ENCODE results near the gene FBXO4. TPM values are rescaled to one million over a fixed set of nuclear protein-coding genes. Genes with fewer than 3 reads are reported as not detected.

FBXO4 gene
- total and polyA plus RNA-seq, 12 donors, result 3.1 to 12.2 (median 5.3) TPM

DNA sequence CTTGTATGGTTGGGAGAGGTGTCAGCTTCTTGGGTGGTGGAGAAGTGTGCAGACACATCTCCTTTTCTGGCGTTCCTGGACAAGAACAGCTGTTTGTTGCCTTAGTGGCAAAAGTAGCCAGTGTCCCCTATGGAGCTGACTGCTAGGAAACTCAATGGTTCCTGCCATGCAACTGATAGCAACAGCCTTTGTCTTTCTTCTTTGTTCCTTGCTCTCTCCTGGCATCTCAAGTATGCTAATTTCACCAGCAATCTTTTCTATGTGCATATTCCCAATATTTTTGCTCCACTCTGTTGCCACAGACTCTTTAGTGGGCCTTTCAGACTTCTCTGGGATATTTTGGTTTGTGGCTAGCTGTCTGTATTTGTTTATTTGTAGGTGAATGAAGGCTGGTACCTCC, 36.7 kb downstream of the FBXO4 start:
- TF ChIP-seq CTCF (IDR thresholded peaks at IDR 0.05), result no peak
- no peaks in the 10 kb centered on the region for H3K36me3 ChIP-seq
- intact Hi-C loops (cut with DNase I), result no loop called here
- H3K4me3 ChIP-seq, result no peak overlapping the region
- DNase-seq (no peak), ATAC-seq (no peak)
- H3K27me3 ChIP-seq, result no peaks in the 10 kb centered on the region
- no peak overlapping the region for H3K27ac ChIP-seq
- no peaks in the 10 kb centered on the region for H3K4me1 ChIP-seq
- 79 to 82% methylated on average over 1 of the region's 1 CpG for WGBS, 2 donors
- H3K9me3 ChIP-seq, result peaks cover 0 to 63% (median 27%) of the 10 kb centered on the region in 11 donors

DNA sequence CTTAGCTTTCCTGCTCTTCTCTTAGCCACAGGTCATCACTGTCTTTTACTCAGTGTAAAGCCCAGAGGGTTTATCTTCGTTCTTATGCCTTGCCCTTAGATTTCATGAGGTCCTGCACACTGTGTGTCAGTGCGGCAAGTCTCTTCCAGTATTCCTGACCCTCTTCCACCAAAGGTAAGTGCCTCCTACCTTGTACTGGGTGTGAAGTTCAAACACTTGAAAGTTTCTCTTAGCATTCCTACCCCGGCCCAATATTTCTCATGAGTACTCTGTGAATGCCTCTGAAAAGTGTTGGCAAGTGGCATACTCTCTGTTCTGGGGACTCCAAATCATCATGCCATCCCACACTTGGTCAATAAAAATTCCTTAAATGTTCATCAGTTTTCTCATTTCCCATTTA, 37.4 kb downstream of the FBXO4 start:
- Histone ChIP-seq H3K36me3 (no peaks in the 10 kb centered on the region), H3K9me3 (peaks cover 0 to 58% (median 24%) of the 10 kb centered on the region in 11 donors), H3K4me1 (no peaks in the 10 kb centered on the region), H3K4me3 (no peak overlapping the region), H3K27ac (no peak overlapping the region), H3K27me3 (no peaks in the 10 kb centered on the region)
- TF ChIP-seq CTCF (IDR thresholded peaks at IDR 0.05), result no peak
- no peak for ATAC-seq
- DNase-seq, result no peak
- intact Hi-C loops (cut with DNase I), result no loop called here
- 82 to 83% methylated on average over 3 of the region's 3 CpGs for WGBS, 2 donors

DNA sequence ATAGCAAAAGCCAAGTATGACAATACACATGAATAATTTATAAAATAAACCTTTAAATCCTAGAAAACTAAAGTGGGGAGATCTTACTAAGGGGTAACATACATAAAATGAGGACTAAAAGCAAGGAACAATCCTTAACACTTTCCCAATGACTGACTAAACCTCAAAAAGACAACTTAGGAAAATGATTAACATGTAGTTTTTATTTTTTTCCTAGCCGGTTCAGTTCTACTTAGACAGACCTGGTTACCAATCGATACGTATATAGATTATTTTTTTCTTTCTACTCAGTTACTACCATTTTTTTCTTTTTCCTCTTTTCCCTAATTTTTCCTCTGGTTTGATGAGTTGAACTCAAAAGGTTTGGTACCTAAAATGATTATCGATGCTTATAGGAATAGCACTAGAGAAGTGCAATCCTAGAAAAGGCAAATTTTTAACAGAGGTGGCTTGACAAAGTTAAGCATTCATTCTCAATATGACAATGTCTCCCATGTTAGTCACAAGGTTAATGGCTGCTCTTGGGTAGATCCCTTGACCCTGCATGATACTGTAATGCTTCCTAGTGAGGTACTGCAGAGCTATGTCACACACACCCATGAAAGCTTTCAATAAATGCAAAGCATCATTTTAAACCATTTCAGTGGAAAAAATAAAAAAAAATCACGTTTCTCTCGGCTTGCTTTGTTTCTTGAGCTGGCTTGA, 41.5 kb downstream of the FBXO4 start:
- Histone ChIP-seq H3K4me3 (no peak overlapping the region), H3K36me3 (no peaks in the 10 kb centered on the region), H3K4me1 (no peaks in the 10 kb centered on the region), H3K27me3 (no peaks in the 10 kb centered on the region), H3K27ac (no peak overlapping the region), H3K9me3 (peaks cover 0 to 31% (median 3%) of the 10 kb centered on the region in 11 donors)
- DNase-seq (no peak), ATAC-seq (no peak)
- TF ChIP-seq CTCF (IDR thresholded peaks at IDR 0.05), result no peak
- 80 to 84% methylated on average over 6 of the region's 6 CpGs for WGBS, 2 donors
- intact Hi-C loops (cut with DNase I), result no loop called here

DNA sequence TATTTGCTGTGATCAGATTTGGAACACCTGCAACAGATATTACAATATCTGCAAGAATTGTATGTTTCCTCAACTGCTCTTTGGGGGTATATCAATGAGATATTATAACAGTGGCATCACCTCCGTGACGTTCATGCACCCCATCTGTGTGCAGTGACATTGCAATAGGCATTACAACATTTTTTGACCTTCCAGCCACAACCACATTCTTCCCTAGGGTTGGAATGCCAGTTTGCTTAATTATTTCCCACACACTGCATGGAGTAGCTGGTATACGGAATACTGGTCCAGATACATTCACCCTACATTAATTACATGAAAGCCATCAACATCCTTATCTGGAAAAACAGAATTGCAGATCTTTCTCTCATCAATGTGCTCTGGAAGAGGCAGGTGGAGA, 42.3 kb downstream of the FBXO4 start:
- TF ChIP-seq CTCF (IDR thresholded peaks at IDR 0.05), result no peak
- 77 to 80% methylated on average over 3 of the region's 3 CpGs for WGBS, 2 donors
- no peaks in the 10 kb centered on the region for H3K27me3 ChIP-seq
- H3K4me1 ChIP-seq, result no peaks in the 10 kb centered on the region
- peaks cover 0 to 31% (median 6%) of the 10 kb centered on the region in 11 donors for H3K9me3 ChIP-seq
- H3K36me3 ChIP-seq, result no peaks in the 10 kb centered on the region
- intact Hi-C loops (cut with DNase I), result no loop called here
- no peak overlapping the region for H3K4me3 ChIP-seq
- H3K27ac ChIP-seq, result no peak overlapping the region
- ATAC-seq (no peak), DNase-seq (no peak)

All from heart right ventricle (tissue), 16 donors.